Esophagus squamous epithelium (tissue), 4 donors: Measurements from ENCODE around the gene ELP2.

Source experiments
- POLR2A ChIP-seq, 4 donors: fragments of 450-650 bp; IDR thresholded peaks; one replicate each; pipeline ENCODE4 v1.6.1; 2017; ENCODE audit warnings: antibody characterized with exemption in 4 of 4, mild to moderate bottlenecking in 4 of 4, moderate library complexity in 3 of 4
- TF ChIP-seq, protein P1 (sequence below), 6 experiments: fragments of 450-650 bp in 4 of 6; fragments of 200-600 bp in 2 of 6; sonication (generic) in 2 of 6; IDR thresholded peaks; one replicate each; pipeline ENCODE4 v1.5.1; 2016 to 2019; ENCODE audit warnings: antibody characterized with exemption in 6 of 6, mild to moderate bottlenecking in 4 of 6, moderate library complexity in 4 of 6

DNA sequence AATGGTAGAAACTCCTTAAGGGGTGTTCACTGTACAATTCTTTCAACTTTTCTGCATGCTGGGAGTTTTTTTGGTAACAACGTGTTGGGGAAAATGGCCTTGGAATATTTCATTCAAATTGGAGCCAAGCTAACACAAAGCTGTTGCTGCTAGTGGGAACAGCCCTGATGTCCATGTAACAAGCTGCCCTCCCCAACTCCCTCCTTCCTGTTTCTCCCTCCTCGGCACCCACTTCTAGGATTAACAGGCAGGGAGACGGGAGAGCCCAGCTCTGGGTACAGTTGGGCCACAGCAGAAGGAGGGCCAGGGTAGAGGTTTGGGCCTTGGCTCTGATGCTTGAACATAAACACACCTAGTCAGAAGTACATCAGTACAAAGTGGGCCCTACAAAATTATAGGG lies 48.2 kb downstream of the ELP2 start:
- TF ChIP-seq, protein P1, sequence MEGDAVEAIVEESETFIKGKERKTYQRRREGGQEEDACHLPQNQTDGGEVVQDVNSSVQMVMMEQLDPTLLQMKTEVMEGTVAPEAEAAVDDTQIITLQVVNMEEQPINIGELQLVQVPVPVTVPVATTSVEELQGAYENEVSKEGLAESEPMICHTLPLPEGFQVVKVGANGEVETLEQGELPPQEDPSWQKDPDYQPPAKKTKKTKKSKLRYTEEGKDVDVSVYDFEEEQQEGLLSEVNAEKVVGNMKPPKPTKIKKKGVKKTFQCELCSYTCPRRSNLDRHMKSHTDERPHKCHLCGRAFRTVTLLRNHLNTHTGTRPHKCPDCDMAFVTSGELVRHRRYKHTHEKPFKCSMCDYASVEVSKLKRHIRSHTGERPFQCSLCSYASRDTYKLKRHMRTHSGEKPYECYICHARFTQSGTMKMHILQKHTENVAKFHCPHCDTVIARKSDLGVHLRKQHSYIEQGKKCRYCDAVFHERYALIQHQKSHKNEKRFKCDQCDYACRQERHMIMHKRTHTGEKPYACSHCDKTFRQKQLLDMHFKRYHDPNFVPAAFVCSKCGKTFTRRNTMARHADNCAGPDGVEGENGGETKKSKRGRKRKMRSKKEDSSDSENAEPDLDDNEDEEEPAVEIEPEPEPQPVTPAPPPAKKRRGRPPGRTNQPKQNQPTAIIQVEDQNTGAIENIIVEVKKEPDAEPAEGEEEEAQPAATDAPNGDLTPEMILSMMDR (IDR thresholded peaks at IDR 0.05) = no peak
- no peak for TF ChIP-seq POLR2A (IDR thresholded peaks at IDR 0.05)
